Astrocyte of the hippocampus (primary cell): Measurements from ENCODE around the gene TMEM130.

Experiments
- DNase-seq: peaks from one replicate; pipeline ENCODE4 v3.0.0; 2011; ENCODE audit warnings: low read depth, low spot score

TMEM130 gene

GRCh38 chr7:98808751-98809460 is 60.9 kb downstream of the TMEM130 start:
- no peak for DNase-seq

GRCh38 chr7:98807068-98808048 is 62.5 kb downstream of the TMEM130 start:
- peak; percentile 71 for DNase-seq

- DNase-seq: no peak
Measured at GRCh38 chr7:98805956-98806838, 63.6 kb downstream of the TMEM130 start.

- no peak for DNase-seq
Measured at GRCh38 chr7:98802781-98803110, 67.1 kb downstream of the TMEM130 start.

GRCh38 chr7:98802088-98802780 is 67.6 kb downstream of the TMEM130 start:
- DNase-seq: peak; percentile 94

GRCh38 chr7:98800996-98801395 is 68.8 kb downstream of the TMEM130 start:
- no peak for DNase-seq

- no peak for DNase-seq
Measured at GRCh38 chr7:98797150-98797549, 72.7 kb downstream of the TMEM130 start.
